Epithelial cell of proximal tubule (primary cell): ENCODE data around the gene LCE2C. TPM values are rescaled to one million over a fixed set of nuclear protein-coding genes. Genes with fewer than 3 reads are reported as not detected.
"Not testable (repeated sequence)": the region's sequence is repeated elsewhere in the genome, so short reads cannot be mapped to it uniquely, and the experiment has no call there.

ENCODE experiments used
- DNase-seq: peaks from one replicate; pipeline ENCODE4 v3.0.0-alpha.2; 2011; ENCODE audit warnings: low read depth
- H3K4me3 ChIP-seq: 2 replicates; pipeline ENCODE4 v1.5.1; 2011; ENCODE audit warnings: low read depth, mild to moderate bottlenecking, low read length
- CTCF ChIP-seq: conservative IDR thresholded peaks from 2 replicates; pipeline ENCODE4 v1.5.1; 2012; ENCODE audit warnings: low read depth, mild to moderate bottlenecking, low read length
- total RNA-seq: library from RNA; depleted of rRNA; stranded (reverse); fragments of >200 nt; gene quantifications from 2 replicates; pipeline ENCODE4 v1.2.3, GENCODE V29; 2015

Gene LCE2C
- total RNA-seq, 1 donor from 2014 or later = not detected

- H3K4me3 ChIP-seq = no peak overlapping the region
- no peak for TF ChIP-seq CTCF
- DNase-seq = no peak
Measured at GRCh38 chr1:152681616-152682015, 6.5 kb downstream of the LCE2C start.

- no peak for DNase-seq
Measured at GRCh38 chr1:152683846-152684245, 8.8 kb downstream of the LCE2C start.

GRCh38 chr1:152685823-152686222, 10.7 kb downstream of the LCE2C start, which contains the start of gene LCE2B:
TSS of gene LCE2B (plus strand) at chr1:152686123. CDS start at chr1:152686844, 721 bp downstream.
- not testable (repeated sequence) for H3K4me3 ChIP-seq, DNase-seq

More at GRCh38 chr1:152683846-152684245, 8.8 kb downstream of the LCE2C start:
- no peak for TF ChIP-seq CTCF
- no peak overlapping the region for H3K4me3 ChIP-seq

- H3K4me3 ChIP-seq = no peak within 1 kb of the TSS
- DNase-seq = no peak
- TF ChIP-seq CTCF = no peak
Measured at GRCh38 chr1:152697701-152698600, 22.9 kb downstream of the LCE2C start, which contains the start of gene LCE2A. TSS of gene LCE2A (plus strand) at chr1:152698345. CDS start at chr1:152698902, 557 bp downstream.

- DNase-seq = no peak
- no peak for TF ChIP-seq CTCF
- H3K4me3 ChIP-seq = no peak overlapping the region
Measured at GRCh38 chr1:152699746-152700145, 24.7 kb downstream of the LCE2C start.

GRCh38 chr1:152707860-152708259, 32.8 kb downstream of the LCE2C start, which contains the start of gene LCE4A:
TSS of gene LCE4A (plus strand) at chr1:152708160. CDS start at chr1:152709076, 916 bp downstream.
- no peak for TF ChIP-seq CTCF
- H3K4me3 ChIP-seq = no peak within 1 kb of the TSS
- no peak for DNase-seq

GRCh38 chr1:152718238-152718637, 43.2 kb downstream of the LCE2C start:
- DNase-seq = no peak
- no peak for TF ChIP-seq CTCF
- H3K4me3 ChIP-seq = no peak overlapping the region
